Esophagus muscularis mucosa (tissue), 4 donors: ENCODE measurements around the gene CHCHD3. TPM values are rescaled to one million over a fixed set of nuclear protein-coding genes. Genes with fewer than 3 reads are reported as not detected.
"Not testable (repeated sequence)": the region's sequence is repeated elsewhere in the genome, so short reads cannot be mapped to it uniquely, and the experiment has no call there.

Experiments used
- DNase-seq: peaks from one replicate; pipeline ENCODE4 v3.0.0-alpha.2; 2017; ENCODE audit errors: extremely low spot score
- H3K27ac ChIP-seq, 4 donors: fragments of 200-600 bp; sonication (generic); replicated peaks in 1 of 4; 1 replicate in 3 of 4; 2 replicates in 1 of 4; pipeline ENCODE4 v1.5.1; 2016 to 2019; ENCODE audit warnings: mild to moderate bottlenecking in 1 of 4
- H3K27me3 ChIP-seq, 4 donors: fragments of 200-600 bp; sonication (generic); one replicate each; pipeline versions ENCODE4 v1.5.1 to v1.6.0; 2016 to 2019
- H3K36me3 ChIP-seq, 4 donors: fragments of 200-600 bp; sonication (generic); one replicate each; pipeline ENCODE4 v1.5.1; 2016 to 2019
- H3K4me1 ChIP-seq, 4 donors: fragments of 200-600 bp; sonication (generic); one replicate each; pipeline ENCODE4 v1.5.1; 2016 to 2019
- H3K4me3 ChIP-seq, 4 donors: fragments of 200-600 bp; sonication (generic); 1 replicate in 2 of 4; 2 replicates in 2 of 4; pipeline ENCODE4 v1.5.1; 2016 to 2019; ENCODE audit warnings: mild to moderate bottlenecking in 4 of 4, moderate library complexity in 1 of 4
- H3K9me3 ChIP-seq, 4 donors: fragments of 200-600 bp; sonication (generic); 1 replicate in 3 of 4; 2 replicates in 1 of 4; pipeline ENCODE4 v1.5.1; 2016 to 2019
- CTCF ChIP-seq, 3 experiments: fragments of 200-600 bp in 2 of 3; fragments of 450-650 bp in 1 of 3; sonication (generic) in 2 of 3; IDR thresholded peaks; one replicate each; pipeline ENCODE4 v1.5.1; 2017 to 2019; ENCODE audit warnings: antibody characterized with exemption in 3 of 3, mild to moderate bottlenecking in 2 of 3, moderate library complexity in 1 of 3
- EP300 ChIP-seq: sonication (generic); formaldehyde crosslinking; IDR thresholded peaks from one replicate; pipeline ENCODE4 v1.6.1; 2017; ENCODE audit warnings: antibody characterized with exemption
- POLR2A ChIP-seq: fragments of 450-650 bp; IDR thresholded peaks from one replicate; pipeline ENCODE4 v1.6.1; 2017; ENCODE audit warnings: antibody characterized with exemption, moderate library complexity, mild to moderate bottlenecking, low read depth
- POLR2AphosphoS5 ChIP-seq, 2 donors: sonication (generic); formaldehyde crosslinking; IDR thresholded peaks; one replicate each; pipeline ENCODE4 v1.6.1; 2017; ENCODE audit warnings: antibody characterized with exemption in 2 of 2
- WGBS: methylation state at CpG from one replicate; pipeline ENCODE4 v1.1.5; 2018; 5-methylcytosine and 5-hydroxymethylcytosine counted together
- intact Hi-C: fragments of 100-400 bp; cut with DNase I; formaldehyde crosslinking; loops from one replicate; pipeline ENCODE4 v1.15.1; 2023
- total RNA-seq, 4 donors: library from RNA; depleted of rRNA; stranded (reverse); fragments of >200 nt; gene quantifications; one replicate each; pipeline versions ENCODE4 v1.1.0 to v1.2.1, GENCODE V29; 2016

The CHCHD3 gene
- total RNA-seq, 4 donors from 2014 or later = 58.6 to 74.3 (median 68.9) TPM

GRCh38 chr7:132969520-132969919 is 112.4 kb downstream of the CHCHD3 start:
- intact Hi-C loops = no loop called here

GRCh38 chr7:132967470-132967848 is 114.4 kb downstream of the CHCHD3 start:
- H3K36me3 ChIP-seq, H3K4me3 ChIP-seq, H3K9me3 ChIP-seq, intact Hi-C loops, DNase-seq, H3K4me1 ChIP-seq, H3K27me3 ChIP-seq, H3K27ac ChIP-seq: not testable (repeated sequence)
- WGBS = 96% methylated on average over 4 of the region's 4 CpGs

More at GRCh38 chr7:132969520-132969919, 112.4 kb downstream of the CHCHD3 start:
- no peak for DNase-seq
- H3K4me1 ChIP-seq = no peaks in the 10 kb centered on the region
- no peaks in the 10 kb centered on the region for H3K27me3 ChIP-seq
- no peak overlapping the region for H3K27ac ChIP-seq
- TF ChIP-seq POLR2A = no peak
- TF ChIP-seq EP300 = no peak
- TF ChIP-seq POLR2AphosphoS5 (IDR thresholded peaks at IDR 0.05) = no peak
- no peak for TF ChIP-seq CTCF (IDR thresholded peaks at IDR 0.05)
- peaks cover 0 to 15% (median 7%) of the 10 kb centered on the region in 4 donors for H3K36me3 ChIP-seq
- WGBS = 92% methylated on average over 1 of the region's 1 CpG
- no peak overlapping the region for H3K4me3 ChIP-seq
- no peaks in the 10 kb centered on the region for H3K9me3 ChIP-seq

GRCh38 chr7:132966754-132967469 is 115.0 kb downstream of the CHCHD3 start:
- DNase-seq = no peak
- Histone ChIP-seq H3K27me3 (no peaks in the 10 kb centered on the region), H3K27ac (no peak overlapping the region), H3K4me3 (no peak overlapping the region), H3K4me1 (no peaks in the 10 kb centered on the region), H3K36me3 (no peaks in the 10 kb centered on the region), H3K9me3 (no peaks in the 10 kb centered on the region)
- WGBS = 94% methylated on average over 5 of the region's 5 CpGs
- intact Hi-C loops = no loop called here
- TF ChIP-seq POLR2A (no peak), POLR2AphosphoS5 (IDR thresholded peaks at IDR 0.05) (no peak), EP300 (no peak), CTCF (IDR thresholded peaks at IDR 0.05) (no peak)

GRCh38 chr7:132965951-132966350 is 115.9 kb downstream of the CHCHD3 start:
- Histone ChIP-seq H3K4me3 (no peak overlapping the region), H3K36me3 (no peaks in the 10 kb centered on the region), H3K4me1 (no peaks in the 10 kb centered on the region), H3K27me3 (no peaks in the 10 kb centered on the region), H3K27ac (no peak overlapping the region), H3K9me3 (no peaks in the 10 kb centered on the region)
- intact Hi-C loops = no loop called here
- 87% methylated on average over 3 of the region's 3 CpGs for WGBS
- TF ChIP-seq POLR2AphosphoS5 (IDR thresholded peaks at IDR 0.05) = no peak
- TF ChIP-seq CTCF (IDR thresholded peaks at IDR 0.05) = no peak
- no peak for TF ChIP-seq EP300
- TF ChIP-seq POLR2A = no peak
- no peak for DNase-seq

- Histone ChIP-seq H3K27me3 (no peaks in the 10 kb centered on the region), H3K9me3 (no peaks in the 10 kb centered on the region), H3K4me1 (no peaks in the 10 kb centered on the region), H3K36me3 (no peaks in the 10 kb centered on the region), H3K27ac (no peak overlapping the region), H3K4me3 (no peak overlapping the region)
- intact Hi-C loops = no loop called here
- TF ChIP-seq POLR2A (no peak), CTCF (IDR thresholded peaks at IDR 0.05) (no peak), EP300 (no peak), POLR2AphosphoS5 (IDR thresholded peaks at IDR 0.05) (no peak)
- WGBS = 90% methylated on average over 6 of the region's 6 CpGs
- no peak for DNase-seq
These were observed 117.0 kb downstream of the CHCHD3 start for GRCh38 chr7:132964876-132965275.
